Motor neuron (in vitro differentiated cells): Measurements from ENCODE around the gene CACNA1I. TPM values are rescaled to one million over a fixed set of nuclear protein-coding genes. Genes with fewer than 3 reads are reported as not detected.

Experiments used
- ATAC-seq, 8 experiments: fragments of 200-7000 bp; cut with Tn5 transposase; replicated peaks in 6 of 8; 2 replicates each; pipeline ENCODE4 v1.8.0; 2021; ENCODE audit warnings: mild to moderate bottlenecking in 8 of 8, moderate library complexity in 8 of 8
- H3K27ac ChIP-seq, 2 donors: fragments of 250-450 bp; sonication (Bioruptor Pico); 2 replicates each; pipeline ENCODE4 v1.9.0; 2021; ENCODE audit warnings: antibody characterized with exemption in 2 of 2, mild to moderate bottlenecking in 2 of 2, moderate library complexity in 1 of 2
- H3K4me1 ChIP-seq, 2 donors: fragments of 250-450 bp; sonication (Bioruptor Pico); replicated peaks in 1 of 2; 2 replicates each; pipeline ENCODE4 v1.6.1; 2021; ENCODE audit warnings: antibody characterized with exemption in 2 of 2, mild to moderate bottlenecking in 2 of 2, moderate library complexity in 1 of 2
- H3K4me3 ChIP-seq, 5 donors: fragments of 250-450 bp; sonication (Bioruptor Pico); 2 replicates each; pipeline ENCODE4 v1.9.0; 2021; ENCODE audit warnings: antibody characterized with exemption in 5 of 5, mild to moderate bottlenecking in 5 of 5, moderate library complexity in 4 of 5
- WGBS, 10 experiments: fragments of 450-650 bp; shearing (Covaris generic); methylation state at CpG; one replicate each; pipeline ENCODE4 v1.0.0; 2022; 5-methylcytosine and 5-hydroxymethylcytosine counted together
- in situ Hi-C, 9 experiments: fragments of 400-800 bp; cut with MboI; loops; one replicate each; pipeline ENCODE4 v1.15.0; 2021; ENCODE audit warnings: low sequenced_read_pairs in 9 of 9, low pct_unique_long_range_greater_than_20kb in 2 of 9; ENCODE audit not compliant: unreplicated experiment in 9 of 9
- total RNA-seq, 8 experiments: library from RNA; unstranded; fragments of 300-600 nt; gene quantifications; 2 replicates each; pipeline versions ENCODE4 v1.2.3 to v1.2.4, GENCODE V29; 2022

Gene CACNA1I
- total RNA-seq, 8 experiments from 2014 or later: 0.09 to 1.00 (median 0.24) TPM

DNA sequence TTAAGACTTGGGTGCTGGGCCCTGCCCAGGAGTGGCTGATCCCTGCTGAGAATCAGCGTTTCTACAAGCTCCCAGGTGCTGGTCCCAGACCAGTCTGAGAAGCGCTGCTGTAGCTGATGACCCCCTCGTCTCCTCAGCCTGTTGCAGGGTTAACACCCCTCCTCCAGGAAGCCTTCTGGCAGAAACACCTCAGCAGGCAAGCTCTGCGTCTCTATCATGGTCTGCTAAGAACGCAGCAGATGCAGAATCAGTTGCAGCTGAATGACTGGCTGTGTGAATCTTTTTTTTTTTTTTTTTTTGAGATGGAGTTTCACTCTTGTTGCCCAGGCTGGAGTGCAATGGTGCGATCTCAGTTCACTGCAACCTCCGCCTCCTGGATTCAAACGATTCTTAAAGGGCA lies 132.5 kb downstream of the CACNA1I start:
- ATAC-seq: no peak
- 20 to 100% (median 76%) methylated on average over 1 to 4 of the region's 8 CpGs; no CpG with 5 or more reads in 3 of the 10 experiments for WGBS, 10 experiments
- H3K4me1 ChIP-seq: peaks cover 52 to 56% of the 10 kb centered on the region in 2 donors
- in situ Hi-C loops: no loop called here
- no peak overlapping the region for H3K27ac ChIP-seq
- no peak overlapping the region for H3K4me3 ChIP-seq

DNA sequence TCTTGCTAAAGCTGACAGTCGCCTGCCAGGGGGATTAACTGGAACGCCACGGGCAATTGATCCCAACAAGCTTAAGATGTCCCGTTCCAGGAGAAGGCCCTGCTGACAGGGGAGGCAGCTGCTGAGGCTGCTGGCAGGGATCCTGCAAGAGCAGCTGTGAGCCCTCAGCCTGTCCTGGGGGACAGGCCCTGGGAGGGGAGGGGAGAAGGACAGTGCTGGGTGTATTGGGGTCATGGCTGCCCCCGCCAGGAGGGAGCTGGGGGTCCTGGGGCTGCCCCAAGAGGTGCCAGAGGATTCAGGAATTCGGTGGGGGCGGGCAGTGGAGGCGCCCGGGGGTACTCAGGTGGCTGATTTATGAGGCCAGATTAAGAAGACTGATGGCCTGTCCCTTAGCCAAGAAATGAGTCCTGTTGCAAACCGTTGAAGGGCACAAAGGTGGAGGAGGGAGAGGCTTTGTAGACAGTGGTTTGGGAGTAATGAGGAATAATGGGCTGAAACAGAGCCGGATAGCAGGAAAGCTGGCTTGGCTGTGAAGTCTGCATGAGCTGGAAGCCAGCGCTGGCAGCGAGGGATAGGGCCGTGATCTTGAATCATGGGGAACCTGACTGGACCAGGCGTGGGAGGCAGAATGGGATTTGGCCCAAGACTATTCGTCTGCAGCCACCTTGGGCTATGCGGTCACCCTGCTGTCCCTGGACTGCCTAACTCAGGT lies 133.5 kb downstream of the CACNA1I start:
- 47 to 100% (median 49%) methylated on average over 1 to 6 of the region's 17 CpGs; no CpG with 5 or more reads in 7 of the 10 experiments for whole genome bisulfite sequencing, 10 experiments
- H3K4me3 ChIP-seq: no peak overlapping the region
- peaks cover 51 to 59% of the 10 kb centered on the region in 2 donors for H3K4me1 ChIP-seq
- H3K27ac ChIP-seq: no peak overlapping the region
- in situ Hi-C loops: no loop called here
- peak in 4 of 8 experiments; percentile 12 to 66 (median 22) for ATAC-seq

DNA sequence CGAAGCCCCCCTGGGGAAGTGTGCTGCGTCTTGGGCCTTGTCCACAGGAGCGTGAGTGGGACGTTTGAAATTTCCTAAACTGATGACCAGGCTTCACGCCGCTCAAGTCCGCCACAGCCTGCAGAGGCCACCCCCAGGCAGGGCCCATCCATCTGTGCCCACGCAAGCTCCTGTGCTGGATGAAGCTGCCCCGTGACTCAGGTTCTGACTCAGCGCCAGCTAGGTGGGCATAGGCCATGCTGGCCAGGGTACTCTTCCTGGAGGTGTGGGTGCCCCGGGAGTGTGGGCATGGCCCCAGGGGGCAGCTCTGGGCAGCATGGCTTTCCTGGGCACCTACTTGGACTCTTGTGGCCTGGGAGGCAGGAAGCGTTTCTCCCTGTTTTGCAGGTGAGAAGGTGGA lies 134.8 kb downstream of the CACNA1I start:
- in situ Hi-C loops: no loop called here
- no peak for ATAC-seq
- 76 to 83% (median 79%) methylated on average over 4 to 6 of the region's 12 CpGs; no CpG with 5 or more reads in 7 of the 10 experiments for WGBS, 10 experiments
- H3K4me3 ChIP-seq: no peak overlapping the region
- peaks cover 38 to 47% of the 10 kb centered on the region in 2 donors for H3K4me1 ChIP-seq
- no peak overlapping the region for H3K27ac ChIP-seq

DNA sequence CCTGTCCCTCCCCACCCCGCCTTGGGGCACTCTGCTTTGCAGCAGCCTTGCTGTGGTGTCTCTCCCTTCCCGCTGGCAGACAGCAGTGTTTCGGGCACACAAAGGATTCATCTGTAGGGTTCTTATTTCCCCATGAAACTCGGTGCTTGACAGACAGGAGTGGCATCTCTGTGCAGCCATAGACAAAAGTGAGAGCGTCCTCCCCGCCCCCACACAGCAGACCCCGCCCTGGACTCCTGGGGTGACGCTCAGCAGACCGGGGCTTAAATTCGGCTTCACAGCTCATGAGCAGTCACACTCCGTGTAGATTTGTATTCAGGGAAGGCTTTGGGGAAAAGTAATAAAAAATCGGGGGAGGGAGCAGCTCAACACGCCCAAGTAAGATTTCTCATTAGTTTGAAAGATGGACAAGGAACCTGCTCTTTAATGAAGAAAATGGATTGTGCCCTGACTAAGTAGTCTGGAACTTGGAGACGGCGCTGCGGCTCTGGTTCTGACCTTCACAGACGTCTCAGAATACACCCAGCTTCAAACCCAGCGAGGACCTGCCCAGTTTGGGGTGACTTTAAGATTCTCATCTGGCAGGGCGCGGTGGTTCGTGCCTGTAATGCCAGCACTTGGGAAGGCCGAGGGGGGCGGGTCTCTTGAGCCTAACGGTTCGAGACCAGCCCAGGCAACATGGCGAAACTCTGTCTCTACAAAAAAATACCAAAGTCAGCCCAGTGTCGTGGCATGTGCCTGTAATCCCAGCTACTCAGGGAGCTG lies 136.0 kb downstream of the CACNA1I start:
- no peak overlapping the region for H3K4me3 ChIP-seq
- in situ Hi-C loops: no loop called here
- H3K27ac ChIP-seq: no peak overlapping the region
- peaks cover 36 to 47% of the 10 kb centered on the region in 2 donors for H3K4me1 ChIP-seq
- ATAC-seq: peak in 5 of 8 experiments; percentile 9 to 37 (median 32)
- 15 to 100% (median 67%) methylated on average over 2 to 12 of the region's 27 CpGs; no CpG with 5 or more reads in 1 of the 10 experiments for WGBS, 10 experiments

DNA sequence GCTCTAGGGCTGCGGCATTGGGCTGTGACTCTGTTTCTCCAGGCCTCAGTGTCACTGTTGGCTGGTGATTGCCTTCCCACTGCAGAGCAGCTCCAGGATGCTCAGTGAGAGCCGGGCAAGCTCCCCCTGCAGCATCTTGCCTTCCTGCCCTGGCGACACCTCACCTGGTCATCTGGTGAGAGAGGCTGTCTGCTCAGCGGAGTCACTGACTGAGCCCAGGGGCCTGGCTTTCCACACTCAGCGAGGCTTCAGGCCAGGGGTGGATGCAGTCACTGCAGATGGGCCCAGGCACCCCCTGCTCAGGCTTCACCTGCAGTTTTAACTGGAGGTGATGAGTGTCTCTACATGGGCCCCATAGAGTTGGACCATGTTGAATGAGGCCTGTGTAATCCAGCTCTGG lies 136.8 kb downstream of the CACNA1I start:
- in situ Hi-C loops: no loop called here
- H3K27ac ChIP-seq: peak overlapping the region in 1 of 2 donors; percentile 61
- WGBS, 10 experiments: 80 to 100% (median 100%) methylated on average over 1 to 2 of the region's 5 CpGs; no CpG with 5 or more reads in 7 of the 10 experiments
- H3K4me1 ChIP-seq: peaks cover 37 to 48% of the 10 kb centered on the region in 2 donors
- ATAC-seq: peak in 5 of 8 experiments; percentile 6 to 42 (median 27)
- no peak overlapping the region for H3K4me3 ChIP-seq

DNA sequence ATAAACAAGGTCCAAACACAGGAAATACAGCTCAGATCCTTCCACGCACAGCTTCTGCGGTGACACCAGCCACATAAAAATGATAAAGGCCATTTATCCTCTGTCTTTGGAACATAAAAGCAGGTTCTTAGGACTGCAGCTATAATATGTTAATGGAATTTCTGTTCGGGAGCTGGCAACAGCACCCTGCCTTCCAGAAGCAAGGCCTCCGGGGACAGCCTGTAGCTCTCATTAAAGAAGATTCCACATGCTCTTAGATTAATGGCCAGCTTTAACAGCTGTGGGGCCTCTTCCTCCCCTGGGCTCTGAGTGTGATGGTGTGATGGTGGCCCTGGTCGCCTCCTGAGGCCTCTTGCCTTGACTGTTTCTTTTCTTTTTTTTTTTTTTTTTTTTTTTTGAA lies 137.3 kb downstream of the CACNA1I start:
- in situ Hi-C loops: no loop called here
- 0 to 90% (median 38%) methylated on average over 1 to 4 of the region's 5 CpGs; no CpG with 5 or more reads in 3 of the 10 experiments for WGBS, 10 experiments
- Histone ChIP-seq H3K27ac (peak overlapping the region in 1 of 2 donors; percentile 61), H3K4me1 (peaks cover 41 to 52% of the 10 kb centered on the region in 2 donors), H3K4me3 (no peak overlapping the region)
- ATAC-seq: peak in 6 of 8 experiments; percentile 29 to 79 (median 61)

DNA sequence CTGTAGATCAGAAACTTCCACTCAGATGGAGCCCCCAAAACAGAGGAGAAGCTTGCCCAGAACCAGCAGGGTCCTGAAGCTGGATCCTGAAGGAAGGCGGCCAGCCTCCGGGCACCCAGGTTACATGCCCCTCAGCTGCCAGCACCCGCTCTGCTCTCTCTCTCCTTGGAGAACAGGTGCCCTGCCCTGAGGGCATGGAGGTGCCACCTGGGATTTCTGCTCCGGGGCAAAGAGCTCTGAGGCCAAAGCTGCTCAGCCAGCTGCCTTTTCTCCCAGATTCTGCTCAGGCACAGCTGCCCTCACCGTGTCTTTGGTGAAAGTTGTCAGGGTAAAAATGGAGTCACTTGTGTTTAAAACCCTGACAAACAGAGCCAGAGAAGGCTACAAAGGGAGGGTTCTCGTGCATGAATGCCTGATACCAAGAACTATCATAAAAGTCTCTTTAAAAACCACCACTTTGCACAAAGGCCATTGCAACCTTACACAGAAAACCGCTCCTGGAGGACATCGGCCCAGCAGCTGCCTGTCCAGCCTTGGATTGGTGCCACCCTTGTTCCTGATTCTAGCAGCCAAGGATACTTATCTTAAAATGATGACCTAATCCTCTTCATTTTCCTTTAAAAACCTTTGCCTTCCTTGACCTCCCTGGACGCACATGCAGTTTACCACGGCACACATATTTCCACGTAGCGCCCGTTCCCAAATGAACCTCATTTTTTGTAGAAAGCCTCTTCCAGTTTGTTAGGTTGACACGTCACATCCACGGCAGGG lies 140.0 kb downstream of the CACNA1I start:
- H3K4me1 ChIP-seq: peaks cover 35 to 38% of the 10 kb centered on the region in 2 donors
- no peak overlapping the region for H3K27ac ChIP-seq
- in situ Hi-C loops: no loop called here
- WGBS, 10 experiments: 17 to 91% (median 80%) methylated on average over 1 to 12 of the region's 15 CpGs; no CpG with 5 or more reads in 2 of the 10 experiments
- H3K4me3 ChIP-seq: no peak overlapping the region
- no peak for ATAC-seq

DNA sequence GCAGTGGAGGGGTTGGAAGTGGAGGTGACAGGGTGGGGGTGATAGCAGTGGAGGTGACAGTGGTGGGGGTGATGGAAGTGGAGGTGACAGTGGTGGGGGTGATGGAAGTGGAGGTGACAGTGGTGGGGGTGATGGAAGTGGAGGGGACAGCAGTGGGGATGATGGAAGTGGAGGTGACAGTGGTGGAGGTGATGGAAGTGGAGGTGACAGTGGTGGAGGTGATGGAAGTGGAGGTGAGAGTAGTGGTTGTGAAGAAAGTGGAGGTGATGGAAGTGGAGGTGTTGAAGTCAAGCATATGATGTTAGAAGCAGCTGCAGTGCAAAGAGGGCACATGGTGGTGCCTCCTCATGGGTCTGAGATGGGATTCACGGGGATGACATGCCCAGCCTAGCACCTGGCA lies 141.5 kb downstream of the CACNA1I start:
- no peak for ATAC-seq
- Histone ChIP-seq H3K4me3 (no peak overlapping the region), H3K27ac (no peak overlapping the region), H3K4me1 (peaks cover 27 to 30% of the 10 kb centered on the region in 2 donors)
- 0 to 100% (median 60%) methylated on average over 1 of the region's 1 CpG; no CpG with 5 or more reads in 7 of the 10 experiments for WGBS, 10 experiments
- in situ Hi-C loops: no loop called here

DNA sequence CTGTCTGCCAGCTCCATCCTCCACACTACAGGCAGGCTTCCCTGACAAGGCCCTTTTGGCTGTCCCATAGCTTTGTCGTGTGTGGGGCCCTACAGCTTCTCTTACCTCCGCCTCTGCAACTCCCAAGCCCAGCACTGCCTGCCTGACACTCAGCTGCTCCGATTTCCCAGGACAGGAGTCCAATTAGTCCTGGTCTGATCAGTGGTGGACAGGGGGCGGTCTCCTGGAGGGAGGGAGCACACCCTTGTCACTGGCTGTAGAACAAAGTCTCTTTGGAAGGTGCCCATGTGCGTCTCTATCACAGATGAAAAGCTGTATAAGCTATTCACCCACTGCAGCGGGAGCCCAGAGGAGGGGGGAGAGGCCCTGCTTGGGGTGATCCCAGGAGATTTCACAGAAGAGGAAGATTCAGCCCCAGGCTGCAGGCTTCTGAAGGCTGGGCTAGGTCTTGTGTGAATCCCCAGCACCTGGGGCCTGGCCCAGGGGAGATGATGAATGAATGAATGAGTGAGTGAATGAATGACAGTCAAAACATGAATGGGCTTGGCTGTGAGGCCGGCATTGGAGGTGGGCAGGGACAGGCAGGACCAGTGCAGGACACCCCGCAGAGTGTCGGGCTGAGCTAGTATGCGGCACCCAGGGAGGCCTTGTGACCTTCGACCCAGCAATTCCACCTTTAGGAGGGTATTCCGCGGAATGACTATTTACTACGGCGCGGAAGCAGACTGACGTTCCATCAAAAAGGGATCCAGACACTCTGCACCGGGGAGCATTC lies 142.4 kb downstream of the CACNA1I start:
- Histone ChIP-seq H3K4me1 (peaks cover 22 to 28% of the 10 kb centered on the region in 2 donors), H3K4me3 (no peak overlapping the region), H3K27ac (no peak overlapping the region)
- in situ Hi-C loops: no loop called here
- ATAC-seq: peak in 5 of 8 experiments; percentile 66 to 71 (median 69)
- 17 to 100% (median 60%) methylated on average over 1 to 16 of the region's 18 CpGs; no CpG with 5 or more reads in 4 of the 10 experiments for WGBS, 10 experiments

DNA sequence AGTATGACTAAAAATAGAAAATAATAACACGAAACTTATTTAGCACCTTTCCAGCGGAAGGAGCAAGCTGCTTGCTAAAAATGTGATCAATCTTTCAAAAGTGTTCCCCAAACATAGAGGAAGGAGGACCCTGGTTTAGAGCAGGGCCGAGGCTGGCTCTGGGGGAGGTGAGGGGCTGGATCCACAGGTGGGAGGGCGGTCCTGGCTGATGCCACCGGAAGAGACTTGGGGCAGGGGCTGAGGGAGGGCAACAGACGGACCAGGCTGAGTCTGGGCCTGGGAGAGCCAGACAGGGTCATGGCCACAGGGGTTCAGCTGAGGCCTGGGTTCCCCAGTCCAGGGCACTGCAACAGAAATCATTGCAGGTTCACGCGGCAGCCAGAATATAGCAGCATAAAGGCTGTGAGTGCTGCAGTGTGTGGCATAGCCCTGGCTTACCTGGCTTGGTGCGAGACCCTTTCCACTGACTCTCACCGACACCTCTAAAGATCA lies 143.3 kb downstream of the CACNA1I start:
- Histone ChIP-seq H3K27ac (no peak overlapping the region), H3K4me3 (no peak overlapping the region), H3K4me1 (peaks cover 17 to 24% of the 10 kb centered on the region in 2 donors)
- no peak for ATAC-seq
- in situ Hi-C loops: no loop called here
- WGBS, 10 experiments: 34 to 100% (median 83%) methylated on average over 1 to 4 of the region's 10 CpGs; no CpG with 5 or more reads in 3 of the 10 experiments

DNA sequence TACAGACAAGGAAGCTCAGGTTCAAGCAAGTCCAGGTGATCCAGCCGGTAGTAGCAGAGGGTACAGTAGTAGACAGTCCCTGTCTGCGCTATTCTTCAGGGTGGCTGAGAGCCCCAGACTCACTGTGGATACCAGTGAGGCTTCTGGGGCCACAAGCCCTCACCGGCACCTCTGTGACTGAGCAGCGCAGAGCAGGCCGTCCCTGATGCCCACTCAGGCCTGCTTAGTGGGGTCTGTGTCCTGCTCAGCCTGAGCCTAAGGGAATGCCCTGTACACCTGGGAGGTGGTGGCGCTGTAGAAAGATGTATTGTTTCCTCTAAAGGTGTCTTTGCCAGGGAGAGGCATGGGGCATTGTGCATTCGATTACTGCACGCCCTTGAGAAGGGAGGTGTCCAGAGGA lies 143.8 kb downstream of the CACNA1I start:
- in situ Hi-C loops: no loop called here

More for the DNA sequence above, 143.8 kb downstream of the CACNA1I start:
- H3K27ac ChIP-seq: no peak overlapping the region
- WGBS, 10 experiments: 20 to 100% (median 96%) methylated on average over 1 to 2 of the region's 8 CpGs; no CpG with 5 or more reads in 6 of the 10 experiments
- H3K4me1 ChIP-seq: peaks cover 17 to 24% of the 10 kb centered on the region in 2 donors
- H3K4me3 ChIP-seq: no peak overlapping the region
- ATAC-seq: no peak
